HepG2 (cell line): ENCODE measurements around the gene CHCHD3. TPM values are rescaled to one million over a fixed set of nuclear protein-coding genes. Genes with fewer than 3 reads are reported as not detected.

Experiments used
- ATAC-seq: fragments of 200-7000 bp; cut with Tn5 transposase; 3 replicates; pipeline ENCODE4 v1.9.1; 2020; ENCODE audit warnings: mild to moderate bottlenecking, moderate library complexity
- BruUV-seq: library from RNA; stranded (reverse); fragments of 400-500 nt; replicated peaks from 2 replicates; lab custom pipeline; 2021; lab: Mats Ljungman, UMichigan
- CTCF ChIA-PET: fragments of 300-600 bp; formaldehyde crosslinking; extraction: SDS; loops from one replicate; lab custom pipeline; 2021; ENCODE audit warnings: low total read pairs, inconsistent platforms, low intra/inter-chr PET ratio; lab: Yijun Ruan, JAX
- POLR2A ChIA-PET: fragments of 350-600 bp; sonication (Branson Sonifier 250); formaldehyde crosslinking; loops from one replicate; lab custom pipeline; 2020; ENCODE audit warnings: antibody characterized with exemption, inconsistent platforms; lab: Yijun Ruan, JAX
- DNase-seq: peaks from one replicate; pipeline ENCODE4 v3.0.0-alpha.2; 2015; ENCODE audit warnings: low spot score
- FAIRE-seq: peaks from 3 replicates; lab custom pipeline; 2011; peaks lifted over from hg19 to GRCh38; lab: Jason Lieb, UNC
- H2AFZ ChIP-seq: one replicate; pipeline ENCODE4 v1.6.1; 2011; ENCODE audit warnings: low read length, inconsistent platforms
- H3K27ac ChIP-seq: fragments of 300-600 bp; 3 replicates; pipeline ENCODE4 v1.8.0; 2011; ENCODE audit warnings: mixed run types, mild to moderate bottlenecking, mixed read lengths, low read length, inconsistent platforms; ENCODE audit not compliant: insufficient read depth; ENCODE audit errors: extremely low read length
- H3K27me3 ChIP-seq, 2 experiments: fragments of 200-600 bp in 1 of 2; 2 replicates in 1 of 2; 3 replicates in 1 of 2; pipeline versions ENCODE4 v1.6.0 to v1.8.0; 2011; ENCODE audit warnings: low read length in 2 of 2, mild to moderate bottlenecking in 2 of 2, moderate library complexity in 2 of 2, inconsistent platforms in 1 of 2; ENCODE audit not compliant: insufficient read depth in 2 of 2, control insufficient read depth in 1 of 2
- H3K36me3 ChIP-seq, 2 experiments: fragments of 200-600 bp in 1 of 2; replicated peaks in 1 of 2; 2 replicates in 1 of 2; 3 replicates in 1 of 2; pipeline versions ENCODE4 v1.5.1 to v1.8.0; 2011; ENCODE audit warnings: low read length in 2 of 2, inconsistent platforms in 1 of 2; ENCODE audit not compliant: insufficient read depth in 2 of 2, control insufficient read depth in 1 of 2
- H3K4me1 ChIP-seq: 2 replicates; pipeline ENCODE4 v1.5.1; 2012; ENCODE audit warnings: low read length, inconsistent platforms; ENCODE audit not compliant: insufficient read depth
- H3K4me2 ChIP-seq: 2 replicates; pipeline ENCODE4 v1.6.0; 2011; ENCODE audit warnings: low read depth, low read length, inconsistent platforms
- H3K4me3 ChIP-seq, 3 experiments: fragments of 200-600 bp in 1 of 3; sonication (generic), shearing (Covaris generic) in 1 of 3; replicated peaks in 1 of 3; 2 replicates each; pipeline ENCODE4 v1.5.1; 2011 to 2016; ENCODE audit warnings: low read length in 3 of 3, inconsistent platforms in 2 of 3, low read depth in 2 of 3, mild to moderate bottlenecking in 2 of 3, control low read depth in 1 of 3, mixed read lengths in 1 of 3; ENCODE audit not compliant: insufficient read depth in 1 of 3
- H3K79me2 ChIP-seq: one replicate; pipeline ENCODE4 v1.6.1; 2011; ENCODE audit warnings: low read length, inconsistent platforms; ENCODE audit not compliant: insufficient read depth
- H3K9ac ChIP-seq: 2 replicates; pipeline ENCODE4 v1.6.0; 2011; ENCODE audit warnings: mild to moderate bottlenecking, low read depth, low read length, inconsistent platforms; ENCODE audit not compliant: insufficient read depth
- H3K9me3 ChIP-seq: 2 replicates; pipeline ENCODE4 v1.5.1; 2012; ENCODE audit warnings: mild to moderate bottlenecking, low read length
- H4K20me1 ChIP-seq: 2 replicates; pipeline ENCODE4 v1.6.0; 2011; ENCODE audit warnings: inconsistent platforms, mild to moderate bottlenecking, low read length, moderate library complexity; ENCODE audit not compliant: insufficient read depth
- CEBPG ChIP-seq: IDR thresholded peaks from 2 replicates; pipeline ENCODE4 v1.6.1; 2016
- CREBL2 ChIP-seq: sonication (generic); formaldehyde crosslinking; IDR thresholded peaks from 2 replicates; pipeline ENCODE4 v1.8.1; 2023; ENCODE audit warnings: missing genetic modification reagents, mild to moderate bottlenecking, borderline replicate concordance
- DNMT1 ChIP-seq: sonication (generic); formaldehyde crosslinking; IDR thresholded peaks from 2 replicates; pipeline ENCODE4 v1.5.1; 2020; ENCODE audit warnings: mild to moderate bottlenecking, missing genetic modification reagents
- EHMT2 ChIP-seq: fragments of 200-600 bp; sonication (generic); IDR thresholded peaks from 2 replicates; pipeline ENCODE4 v1.7.0; 2017; ENCODE audit warnings: antibody characterized with exemption, low read depth, low read length, borderline replicate concordance
- KLF11 ChIP-seq: IDR thresholded peaks from 2 replicates; pipeline ENCODE4 v1.6.1; 2016; ENCODE audit warnings: missing compliant biosample characterization
- KMT2B ChIP-seq: IDR thresholded peaks from 2 replicates; pipeline ENCODE4 v1.6.1; 2016; ENCODE audit warnings: missing genetic modification reagents, missing compliant biosample characterization
- MXD1 ChIP-seq: sonication (generic); formaldehyde crosslinking; IDR thresholded peaks from 2 replicates; pipeline ENCODE4 v1.4.0; 2020; ENCODE audit warnings: mild to moderate bottlenecking, missing genetic modification reagents
- RARG ChIP-seq: sonication (generic); formaldehyde crosslinking; IDR thresholded peaks from 2 replicates; pipeline ENCODE4 v1.4.0; 2020; ENCODE audit warnings: low read depth, mild to moderate bottlenecking, missing genetic modification reagents
- SIX4 ChIP-seq: sonication (generic); formaldehyde crosslinking; IDR thresholded peaks from 2 replicates; pipeline ENCODE4 v1.4.0; 2020; ENCODE audit warnings: missing genetic modification reagents
- SMARCE1 ChIP-seq: fragments of 450-650 bp; IDR thresholded peaks from 2 replicates; pipeline ENCODE4 v1.6.1; 2017; ENCODE audit warnings: borderline replicate concordance
- STAT5B ChIP-seq: sonication (generic); formaldehyde crosslinking; IDR thresholded peaks from 2 replicates; pipeline ENCODE4 v1.4.0; 2020; ENCODE audit warnings: missing genetic modification reagents
- TBX3 ChIP-seq: fragments of 450-650 bp; IDR thresholded peaks from 2 replicates; pipeline ENCODE4 v1.6.1; 2017; ENCODE audit warnings: antibody characterized with exemption, mild to moderate bottlenecking, inconsistent platforms, borderline replicate concordance
- XBP1 ChIP-seq: sonication (generic); formaldehyde crosslinking; IDR thresholded peaks from 2 replicates; pipeline ENCODE4 v1.5.0; 2020; ENCODE audit warnings: missing genetic modification reagents
- ZNF121 ChIP-seq: sonication (generic); formaldehyde crosslinking; IDR thresholded peaks from 2 replicates; pipeline ENCODE4 v1.5.0; 2020; ENCODE audit warnings: mild to moderate bottlenecking, missing genetic modification reagents
- ZNF660 ChIP-seq: sonication (generic); formaldehyde crosslinking; IDR thresholded peaks from 2 replicates; pipeline ENCODE4 v1.5.1; 2020; ENCODE audit warnings: mild to moderate bottlenecking, low read depth, missing genetic modification reagents, borderline replicate concordance
- ZNF761 ChIP-seq: sonication (generic); formaldehyde crosslinking; conservative IDR thresholded peaks from 2 replicates; pipeline ENCODE4 v1.4.0; 2020; ENCODE audit warnings: mild to moderate bottlenecking, missing genetic modification reagents
- ZUFSP ChIP-seq: sonication (generic); formaldehyde crosslinking; IDR thresholded peaks from 2 replicates; pipeline ENCODE4 v1.9.0; 2021; ENCODE audit warnings: missing genetic modification reagents, mild to moderate bottlenecking, borderline replicate concordance
- WGBS: methylation state at CpG from one replicate; pipeline ENCODE4 v1.1.6; 2017; ENCODE audit warnings: low lambda C conversion rate; 5-methylcytosine and 5-hydroxymethylcytosine counted together
- in situ Hi-C: cut with HindIII; loops from 2 replicates; pipeline ENCODE4 v1.10.0; 2017; ENCODE audit warnings: low pct_unique_long_range_greater_than_20kb; ENCODE audit not compliant: extremely low pct_ligation_motif_present
- intact Hi-C: fragments of 100-400 bp; cut with micrococcal nuclease; formaldehyde crosslinking; loops from one replicate; pipeline ENCODE4 v1.10.0; 2022; ENCODE audit not compliant: unreplicated experiment
- polyA plus RNA-seq, 8 experiments: library from polyadenylated mRNA; depleted of rRNA in 3 of 8; stranded (reverse) in 7 of 8; unstranded in 1 of 8; fragments of >200 nt; fragmentation: Illumina TruSeq in 4 of 8; extraction: Trizol in 4 of 8; gene quantifications; 2 replicates each; pipeline versions ENCODE4 v1.2.1 to v1.2.3, GENCODE V29; 2011 to 2016; ENCODE audit warnings: low read depth in 4 of 8, missing spikeins in 1 of 8, mixed read lengths in 1 of 8; ENCODE audit not compliant: insufficient read depth in 1 of 8
- total RNA-seq, 5 experiments: library from RNA; depleted of rRNA; stranded (reverse); fragments of >200 nt; fragmentation: Illumina TruSeq; extraction: Trizol; gene quantifications; 2 replicates each; pipeline ENCODE4 v1.2.3, GENCODE V29; 2016; ENCODE audit warnings: low read depth in 1 of 5
- TF ChIP-seq, protein P1 (sequence below): sonication (generic); formaldehyde crosslinking; IDR thresholded peaks from 2 replicates; pipeline ENCODE4 v1.4.0; 2020; ENCODE audit warnings: missing genetic modification reagents, mild to moderate bottlenecking, borderline replicate concordance

Gene CHCHD3
- total and polyA plus RNA-seq, 2 of the 13 experiments (the other 11 are each of a cell fraction or from before 2014, with no cell fraction given): 32.7 to 86.8 TPM

GRCh38 chr7:132866551-132866950 is 215.3 kb downstream of the CHCHD3 start:
- in situ Hi-C loops (no loop called here), intact Hi-C loops (no loop called here)
- TF ChIP-seq CEBPG (CRISPR knock-in tag): no peak
- TF ChIP-seq SMARCE1: no peak
- TF ChIP-seq KLF11 (CRISPR knock-in tag): no peak
- no peak for TF ChIP-seq DNMT1 (CRISPR knock-in tag)
- TF ChIP-seq ZNF761 (CRISPR knock-in tag): no peak
- no peak for TF ChIP-seq EHMT2
- TF ChIP-seq, protein P1, sequence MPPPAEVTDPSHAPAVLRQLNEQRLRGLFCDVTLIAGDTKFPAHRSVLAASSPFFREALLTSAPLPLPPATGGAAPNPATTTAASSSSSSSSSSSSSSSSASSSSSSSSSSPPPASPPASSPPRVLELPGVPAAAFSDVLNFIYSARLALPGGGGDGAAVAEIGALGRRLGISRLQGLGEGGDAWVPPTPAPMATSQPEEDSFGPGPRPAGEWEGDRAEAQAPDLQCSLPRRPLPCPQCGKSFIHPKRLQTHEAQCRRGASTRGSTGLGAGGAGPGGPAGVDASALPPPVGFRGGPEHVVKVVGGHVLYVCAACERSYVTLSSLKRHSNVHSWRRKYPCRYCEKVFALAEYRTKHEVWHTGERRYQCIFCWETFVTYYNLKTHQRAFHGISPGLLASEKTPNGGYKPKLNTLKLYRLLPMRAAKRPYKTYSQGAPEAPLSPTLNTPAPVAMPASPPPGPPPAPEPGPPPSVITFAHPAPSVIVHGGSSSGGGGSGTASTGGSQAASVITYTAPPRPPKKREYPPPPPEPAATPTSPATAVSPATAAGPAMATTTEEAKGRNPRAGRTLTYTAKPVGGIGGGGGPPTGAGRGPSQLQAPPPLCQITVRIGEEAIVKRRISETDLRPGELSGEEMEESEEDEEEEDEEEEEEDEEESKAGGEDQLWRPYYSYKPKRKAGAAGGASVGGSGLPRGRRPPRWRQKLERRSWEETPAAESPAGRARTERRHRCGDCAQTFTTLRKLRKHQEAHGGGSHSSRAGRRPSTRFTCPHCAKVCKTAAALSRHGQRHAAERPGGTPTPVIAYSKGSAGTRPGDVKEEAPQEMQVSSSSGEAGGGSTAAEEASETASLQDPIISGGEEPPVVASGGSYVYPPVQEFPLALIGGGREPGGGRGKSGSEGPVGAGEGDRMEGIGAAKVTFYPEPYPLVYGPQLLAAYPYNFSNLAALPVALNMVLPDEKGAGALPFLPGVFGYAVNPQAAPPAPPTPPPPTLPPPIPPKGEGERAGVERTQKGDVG: no peak
- no peak for TF ChIP-seq SIX4 (CRISPR knock-in tag)
- TF ChIP-seq STAT5B (CRISPR knock-in tag): no peak
- no peak for TF ChIP-seq MXD1
- TF ChIP-seq CREBL2: no peak
- no peak for TF ChIP-seq TBX3
- TF ChIP-seq KMT2B (CRISPR knock-in tag): no peak
- TF ChIP-seq ZNF121: no peak
- no peak for TF ChIP-seq ZUFSP (CRISPR knock-in tag)
- TF ChIP-seq ZNF660 (CRISPR knock-in tag): no peak
- no peak for TF ChIP-seq RARG (CRISPR knock-in tag)
- TF ChIP-seq XBP1: no peak
- H3K4me1 ChIP-seq: peaks cover 9% of the 10 kb centered on the region; the same call in 1 of the 2 replicates
- ChIA-PET CTCF (no interaction called here), POLR2A (no interaction called here)
- H2AFZ ChIP-seq: no peak overlapping the region
- ATAC-seq (no peak), DNase-seq (no peak), FAIRE-seq (no peak)
- 0 out of 2 replicates have a peak, but pooled peaks cover 2% of the 10 kb centered on the region for H4K20me1 ChIP-seq
- no peak overlapping the region for H3K27ac ChIP-seq
- no peak overlapping the region for H3K4me3 ChIP-seq
- 100% methylated on average over 1 of the region's 1 CpG for WGBS
- H3K27me3 ChIP-seq: no peaks in the 10 kb centered on the region
- no TSS peak for BruUV-seq
- no peaks in the 10 kb centered on the region for H3K79me2 ChIP-seq
- H3K36me3 ChIP-seq: no peaks in the 10 kb centered on the region
- no peak overlapping the region for H3K4me2 ChIP-seq
- no peak overlapping the region for H3K9ac ChIP-seq
- no peaks in the 10 kb centered on the region for H3K9me3 ChIP-seq
